LHCN-M2 (cell line): ENCODE measurements around the gene RTN4R. TPM values are rescaled to one million over a fixed set of nuclear protein-coding genes. Genes with fewer than 3 reads are reported as not detected.

Source experiments
- DNase-seq: peaks from one replicate; pipeline ENCODE4 v3.0.0-alpha.2; 2012; ENCODE audit warnings: low read depth
- total RNA-seq: library from RNA; depleted of rRNA; stranded (reverse); fragments of >200 nt; gene quantifications from 2 replicates; pipeline ENCODE4 v1.2.3, GENCODE V29; 2014; rRNA removed

RTN4R gene
- total RNA-seq, 1 experiment from 2014 or later: 0.63 TPM

DNA sequence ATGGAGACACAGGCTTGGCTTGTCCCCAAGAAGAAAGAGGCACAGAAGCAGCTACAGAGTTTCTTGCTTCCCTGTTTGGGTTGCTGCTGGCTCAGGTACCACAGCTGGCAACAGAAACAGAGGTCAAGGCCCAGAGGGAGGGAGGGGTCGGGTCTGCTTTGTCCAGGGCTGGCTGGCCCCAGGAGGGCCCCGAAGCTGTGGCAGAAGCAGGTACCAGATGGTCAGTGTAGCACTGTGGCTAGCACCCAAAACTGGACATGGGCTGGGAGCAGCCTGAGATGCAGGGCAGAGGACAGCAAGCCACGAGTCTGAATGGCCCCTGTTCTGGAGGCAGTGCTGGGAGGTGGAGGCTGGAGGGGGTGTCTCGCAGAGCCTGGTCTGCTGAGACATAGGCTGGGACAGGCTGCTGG is 65.0 kb downstream of the RTN4R start:
- DNase-seq: no peak

DNA sequence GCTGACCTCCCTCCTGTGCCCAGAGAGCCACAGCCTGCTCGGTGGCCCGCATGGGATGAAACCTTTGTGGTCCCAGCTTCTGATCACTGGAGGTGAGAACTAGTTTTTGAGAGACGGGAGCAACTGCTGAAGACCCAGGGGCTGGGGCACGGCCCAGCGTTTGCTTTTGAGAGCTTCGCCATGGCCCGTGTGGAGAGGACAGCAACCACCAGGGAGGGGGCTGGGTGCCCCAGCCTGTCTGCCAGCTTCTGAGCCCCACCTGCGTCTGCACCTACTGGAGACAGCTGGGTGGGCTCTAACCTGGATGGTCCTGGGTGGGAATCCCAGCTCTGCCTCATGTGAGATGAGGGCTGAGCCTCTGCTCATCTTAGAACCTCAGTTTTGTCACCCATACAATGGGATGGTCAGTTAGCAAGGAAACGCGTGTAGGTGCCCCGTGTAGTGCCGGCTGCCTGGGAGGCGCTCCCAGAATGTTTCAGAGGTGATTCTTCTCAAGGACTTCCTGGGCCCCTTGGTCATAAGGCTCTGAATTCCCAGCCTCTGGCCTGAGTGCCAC is 66.2 kb downstream of the RTN4R start:
- DNase-seq: no peak

DNA sequence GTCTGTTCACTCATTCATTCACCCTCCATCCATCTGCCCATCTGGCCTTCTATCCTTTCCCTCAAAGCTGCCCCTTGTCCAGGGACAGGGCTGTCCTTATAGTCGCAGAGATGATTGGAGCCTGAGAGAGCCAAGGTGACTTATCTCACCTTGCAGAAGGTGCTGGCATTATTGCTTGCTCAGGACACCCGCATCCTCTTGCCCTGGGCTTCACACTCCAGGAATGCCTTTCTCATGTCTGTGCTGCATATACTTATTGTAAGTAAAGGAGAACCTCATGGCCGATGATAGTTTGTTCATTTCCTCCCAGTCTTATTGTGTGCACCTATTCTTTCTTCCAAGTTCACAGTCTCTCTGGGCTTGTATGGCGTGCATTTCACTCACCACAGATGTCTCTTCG is 68.2 kb downstream of the RTN4R start:
- DNase-seq: no peak

DNA sequence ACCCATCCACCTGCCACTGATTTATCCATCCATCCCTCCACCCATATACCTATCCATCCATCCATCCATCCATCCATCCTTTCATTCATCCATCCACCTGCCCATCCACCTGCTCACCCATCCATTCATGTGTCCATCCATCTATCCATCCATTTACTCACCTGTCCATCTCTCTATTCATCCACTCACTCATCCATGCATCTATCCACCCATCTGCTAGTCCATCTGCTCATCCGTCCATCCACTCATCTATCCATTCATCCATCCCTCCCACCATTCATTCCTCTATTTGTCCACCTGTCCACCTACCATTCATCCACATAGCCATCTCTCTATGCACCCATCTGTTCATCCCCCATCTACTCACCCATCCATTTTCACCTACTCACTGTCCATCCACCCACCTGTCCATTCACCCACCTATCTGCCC is 68.7 kb downstream of the RTN4R start:
- no peak for DNase-seq

DNA sequence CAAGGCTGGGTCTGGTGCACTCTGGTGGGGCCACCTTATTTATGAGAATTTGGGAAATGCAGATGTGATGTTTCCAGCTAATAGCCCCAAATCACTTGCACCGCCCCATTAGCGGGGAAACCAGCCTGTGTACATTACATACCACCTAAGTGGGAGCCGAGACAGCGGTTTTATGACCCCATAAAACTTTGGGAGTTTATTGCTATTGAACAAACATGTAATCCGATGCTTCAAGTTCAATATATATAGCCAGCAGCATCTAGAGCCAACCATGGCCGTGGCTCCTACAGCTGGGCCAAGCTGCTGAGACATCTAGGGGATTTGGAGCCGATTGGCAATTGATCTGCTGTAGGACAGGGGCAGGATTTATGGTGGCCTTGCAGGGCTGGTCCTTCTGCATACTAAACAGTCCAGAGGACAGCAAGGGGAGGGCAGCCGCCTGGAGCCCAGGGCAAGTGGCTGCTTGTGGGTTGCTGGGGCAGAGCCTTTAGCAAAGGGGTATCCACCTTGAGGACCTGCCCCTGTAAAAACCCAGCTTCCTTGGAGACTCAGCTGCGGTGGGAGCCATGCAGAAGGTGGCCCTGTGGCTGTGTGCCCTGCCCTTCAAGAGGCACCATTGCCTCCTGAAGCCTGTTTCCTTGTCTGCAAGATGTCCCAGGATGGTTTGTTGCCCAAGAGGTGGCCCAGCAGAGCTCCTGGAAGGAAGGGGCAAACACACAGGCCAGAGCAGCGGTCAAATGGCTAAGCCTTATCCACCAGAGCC is 69.4 kb downstream of the RTN4R start:
- DNase-seq: no peak

DNA sequence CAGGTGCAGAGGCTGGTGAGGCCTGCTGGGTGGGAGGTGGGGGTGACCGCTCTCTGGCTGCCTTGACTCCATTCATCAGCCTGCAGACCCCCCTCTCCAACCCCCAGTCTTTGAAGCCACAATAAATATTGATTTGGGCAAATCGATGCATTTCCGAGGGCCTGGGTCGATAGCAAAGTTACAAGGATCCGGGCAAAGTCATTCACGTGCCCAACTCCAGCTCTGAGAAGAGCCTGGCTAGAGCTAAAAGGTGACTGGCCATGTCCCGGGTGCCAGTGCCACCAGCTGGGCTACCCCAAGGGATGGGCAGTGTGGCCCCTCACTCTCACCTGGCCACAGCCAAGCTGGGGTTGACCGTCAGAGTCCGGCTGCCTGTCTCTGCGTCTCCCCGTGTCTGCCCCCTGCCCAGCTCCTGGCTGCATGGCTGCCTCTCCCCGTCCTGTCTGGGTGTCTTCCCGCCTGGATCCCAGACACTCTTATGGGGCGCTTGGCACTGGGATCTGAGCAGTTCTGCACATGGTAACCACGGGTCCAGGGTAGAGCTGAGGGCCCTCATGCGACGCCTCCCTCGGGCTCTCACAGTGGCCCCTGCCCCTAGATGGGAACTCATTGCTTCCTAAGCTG is 70.6 kb downstream of the RTN4R start:
- DNase-seq: no peak

DNA sequence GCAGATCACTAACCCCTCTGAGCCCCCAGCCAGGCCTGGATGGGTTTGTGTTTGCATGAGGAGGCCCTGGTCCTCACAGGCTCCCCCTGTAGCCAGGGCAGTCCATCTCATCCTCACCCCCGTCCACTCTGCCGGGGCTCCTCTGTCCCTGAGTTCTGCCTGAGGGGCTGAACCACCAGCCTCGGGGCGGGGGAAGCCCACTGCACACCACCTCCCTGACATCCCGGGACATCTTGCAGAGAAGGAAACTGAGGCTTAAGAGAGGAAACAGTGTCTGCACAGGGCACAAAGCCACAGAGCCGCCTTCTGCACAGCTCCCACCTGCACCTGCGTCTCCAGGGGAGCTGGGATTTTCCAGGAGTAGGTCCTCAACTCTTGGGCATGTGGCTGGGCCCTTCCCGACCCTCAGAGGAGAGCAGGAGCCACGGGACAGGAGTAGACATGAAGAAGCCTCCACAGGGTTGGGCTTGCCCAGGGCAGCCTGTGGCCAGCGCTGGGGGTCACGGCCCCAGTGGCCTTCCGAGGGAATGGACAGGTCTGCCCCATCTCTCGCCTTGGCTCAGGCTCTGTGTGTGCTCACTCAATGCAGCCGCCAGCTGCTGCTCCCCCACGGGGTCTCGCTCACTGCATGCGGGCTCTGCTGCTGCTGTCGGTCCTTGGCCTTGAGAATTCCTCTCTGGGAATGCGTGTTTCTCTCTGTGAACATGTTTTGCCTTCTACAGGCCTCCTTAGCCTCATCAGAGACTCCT is 71.8 kb downstream of the RTN4R start:
- DNase-seq: no peak

DNA sequence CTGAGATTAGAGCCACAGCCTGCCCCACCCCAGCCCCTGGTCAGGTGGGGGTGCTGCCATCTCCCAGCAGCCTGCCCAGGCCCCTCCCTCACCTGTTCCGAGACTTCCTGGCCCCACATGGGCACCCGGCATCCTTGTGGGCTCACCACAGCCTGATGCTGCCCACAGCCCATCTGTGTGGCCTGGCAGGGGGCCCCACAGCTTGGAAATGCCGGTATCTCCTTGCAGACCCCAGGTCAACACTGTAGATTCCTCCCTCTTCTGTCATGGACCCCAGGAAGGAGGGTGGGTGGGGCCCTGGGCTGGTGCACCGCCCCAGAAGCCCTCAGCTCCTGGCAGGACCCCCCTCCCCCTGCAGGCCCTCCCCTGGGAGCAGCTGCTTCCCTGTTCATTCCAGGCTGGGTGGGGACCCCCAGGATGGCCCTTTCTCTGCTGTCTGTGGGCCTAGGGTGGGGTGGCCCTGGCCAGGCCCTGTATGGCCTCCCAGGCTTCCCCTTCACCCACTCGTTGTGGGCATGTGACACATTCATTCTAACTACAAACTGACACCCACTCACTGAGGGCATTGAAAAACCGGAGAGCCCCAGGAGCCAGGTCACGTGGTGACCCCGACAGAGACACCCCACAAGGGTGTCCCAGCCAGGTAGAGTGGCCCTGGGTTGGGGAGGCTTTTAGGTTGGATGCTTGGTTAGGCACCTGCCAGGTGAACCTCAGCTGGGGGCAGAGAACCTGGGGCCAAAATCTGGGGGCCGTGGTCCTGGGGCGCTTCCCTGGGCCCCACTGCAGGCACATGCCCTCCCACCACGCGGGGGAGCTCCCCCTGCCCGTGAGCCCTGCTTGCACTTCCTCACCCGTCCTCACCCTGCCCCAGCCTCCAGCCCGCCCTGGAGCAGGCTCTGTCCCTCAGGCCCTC is 73.2 kb downstream of the RTN4R start:
- no peak for DNase-seq

DNA sequence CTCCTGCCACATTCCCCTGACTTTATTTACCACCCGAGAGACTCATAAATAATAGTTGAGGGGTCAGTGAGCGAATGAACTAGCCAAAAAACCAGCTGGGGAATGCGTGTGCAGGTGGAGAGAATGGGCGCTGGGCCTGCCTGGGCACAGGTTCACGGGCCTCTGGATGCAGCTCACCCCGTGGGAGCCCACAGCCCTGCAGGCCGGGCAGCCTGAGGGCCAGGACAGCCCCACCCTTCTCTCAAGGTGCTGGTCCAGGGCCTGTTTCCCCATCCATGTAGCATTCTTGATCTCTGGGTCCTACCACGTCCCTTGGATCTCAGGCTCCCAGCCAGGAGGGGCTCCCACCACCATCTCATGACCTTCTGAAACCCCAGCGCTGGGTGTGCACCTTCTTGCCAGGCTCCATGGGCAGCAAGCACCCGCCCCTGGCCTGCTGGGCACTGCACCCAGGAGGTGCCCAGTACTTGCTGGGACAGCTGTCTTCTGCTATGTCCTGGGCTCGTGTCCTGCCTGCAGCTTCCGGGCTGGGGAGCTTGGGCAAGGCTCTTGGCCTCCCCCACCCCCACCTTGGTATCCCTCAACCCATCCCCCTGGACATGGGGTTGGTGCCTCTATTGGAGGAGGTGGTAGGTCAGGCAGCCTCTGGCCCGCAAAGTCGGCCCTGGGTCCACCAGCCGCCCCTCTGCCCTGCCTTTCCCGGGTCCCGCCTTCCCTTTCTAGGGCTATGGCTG is 74.2 kb downstream of the RTN4R start:
- no peak for DNase-seq

DNA sequence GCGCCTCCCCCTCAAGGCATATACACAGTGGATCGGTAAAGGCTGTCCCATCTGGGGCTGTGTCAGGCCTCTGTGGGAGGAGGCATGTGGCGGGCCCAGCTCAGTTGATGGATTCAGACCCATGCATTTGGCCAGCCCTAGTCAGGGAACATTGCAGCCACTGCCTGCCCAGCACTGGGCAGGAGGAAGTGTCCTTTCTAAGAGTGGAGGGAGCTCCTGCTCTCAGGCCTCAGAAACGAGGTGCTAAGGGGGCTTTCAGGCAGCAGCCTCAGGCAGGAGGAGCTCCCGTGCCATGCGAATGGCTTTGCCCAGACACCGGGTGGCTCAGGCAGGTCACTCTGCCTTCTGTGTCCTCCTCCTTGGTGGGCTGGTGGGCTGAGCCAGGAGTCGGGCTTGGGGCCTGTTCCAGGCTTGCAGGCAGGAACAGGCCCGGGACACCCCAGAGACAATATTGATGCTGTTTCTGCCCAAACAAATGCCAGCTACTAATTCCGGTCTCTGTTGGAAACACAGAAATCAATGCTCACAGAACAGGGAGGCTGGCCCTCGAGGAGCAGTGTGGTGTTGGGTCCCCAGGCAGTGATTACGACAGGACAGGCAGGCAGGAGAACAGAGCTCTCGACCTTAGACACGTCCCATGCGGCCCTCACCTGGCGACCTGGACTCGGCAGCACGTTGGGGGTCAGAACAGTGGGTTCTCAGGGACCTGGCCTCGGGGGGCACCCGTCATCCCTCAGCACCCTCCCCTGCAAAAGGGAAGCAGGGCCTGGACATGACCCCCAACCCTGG is 75.0 kb downstream of the RTN4R start:
- DNase-seq: no peak

DNA sequence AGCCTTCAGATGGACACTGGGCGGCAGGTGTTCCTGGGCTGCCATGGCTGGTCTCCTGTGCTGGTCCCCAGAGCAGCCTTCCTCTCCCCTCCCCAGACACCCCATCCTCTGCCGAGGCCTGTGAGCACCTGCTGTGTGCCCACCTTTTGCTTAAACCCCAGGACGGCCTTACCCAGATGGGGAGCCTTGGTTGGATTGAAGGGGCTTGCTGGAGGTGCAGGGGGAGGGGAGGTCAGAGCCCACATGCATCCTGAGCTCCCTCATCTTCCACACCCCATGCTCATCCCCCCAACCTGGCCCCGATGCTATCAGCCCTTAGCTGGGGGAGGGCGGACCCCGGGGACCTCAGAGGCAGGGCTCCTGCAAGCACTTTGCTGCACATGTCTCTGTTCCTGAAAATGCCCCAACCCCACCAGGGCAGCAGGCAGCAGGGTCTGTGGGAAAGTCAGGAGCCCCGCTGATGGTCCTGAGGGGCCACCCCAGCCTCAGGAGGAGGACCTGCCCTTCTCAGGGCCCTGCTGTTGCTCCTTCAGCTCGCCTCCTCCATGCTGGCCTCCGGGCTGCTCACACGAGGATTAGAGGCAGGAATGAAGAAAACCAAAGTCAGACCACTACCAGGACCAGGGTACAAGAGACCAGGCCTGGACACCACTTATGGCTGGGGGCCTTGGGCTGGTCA is 75.7 kb downstream of the RTN4R start:
- no peak for DNase-seq

DNA sequence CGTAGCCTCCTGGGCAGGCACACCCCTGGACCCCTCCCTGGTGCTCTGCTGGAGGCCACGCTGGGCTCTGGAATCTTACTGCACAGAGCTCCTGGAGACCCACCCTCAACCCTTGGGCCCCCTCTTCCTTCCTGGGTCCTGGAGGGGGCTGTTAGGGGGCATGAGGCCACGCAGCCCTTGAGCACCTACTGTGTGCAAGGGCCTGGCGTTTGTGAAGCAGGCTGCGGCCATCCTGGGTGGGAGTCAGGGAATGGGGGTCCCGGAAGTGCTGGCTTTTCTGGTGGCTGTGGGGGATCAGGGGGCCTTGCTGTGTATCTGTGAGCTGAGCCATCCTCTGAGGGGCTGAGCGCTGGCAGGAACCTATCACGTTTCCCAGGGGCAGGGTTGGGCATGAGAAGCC is 76.3 kb downstream of the RTN4R start:
- no peak for DNase-seq

Other genes with a start within 250 kb of the RTN4R start
- gene TANGO2, start 247.2 kb downstream of the RTN4R start, total RNA-seq: 24.0 and 30.8 TPM in 2 replicates
- gene DGCR8, start 188.1 kb downstream of the RTN4R start, total RNA-seq: 29.4 and 30.9 TPM in 2 replicates
- 843 and 851 TPM in 2 replicates for gene RANBP1, start 152.2 kb downstream of the RTN4R start, total RNA-seq
- gene TRMT2A, start 151.1 kb downstream of the RTN4R start, total RNA-seq: 35.8 and 50.4 TPM in 2 replicates
- 14.8 and 19.6 TPM in 2 replicates for gene ZDHHC8, start 136.5 kb downstream of the RTN4R start, total RNA-seq
- 1.8 and 2.7 TPM in 2 replicates for gene CCDC188, start 117.3 kb downstream of the RTN4R start, total RNA-seq
- 78.0 and 82.5 TPM in 2 replicates for gene DGCR6L, start 51.7 kb upstream of the RTN4R start, total RNA-seq
- gene ZNF74, start 125.8 kb upstream of the RTN4R start, total RNA-seq: 9.8 and 9.9 TPM in 2 replicates
- 13.3 and 18.0 TPM in 2 replicates for gene SCARF2, start 169.5 kb upstream of the RTN4R start, total RNA-seq
- gene KLHL22, start 227.5 kb upstream of the RTN4R start, total RNA-seq: 29.4 and 31.6 TPM in 2 replicates
- 32.4 and 42.1 TPM in 2 replicates for gene MED15, start 239.3 kb upstream of the RTN4R start, total RNA-seq